COLO668 (cell line): ENCODE measurements around the gene TYMP.

Source experiments
- DNase-seq: peaks from one replicate; lab custom pipeline; 2025; ENCODE audit not compliant: unreplicated experiment; lab: John Stamatoyannopoulos, UW

Gene TYMP

DNA sequence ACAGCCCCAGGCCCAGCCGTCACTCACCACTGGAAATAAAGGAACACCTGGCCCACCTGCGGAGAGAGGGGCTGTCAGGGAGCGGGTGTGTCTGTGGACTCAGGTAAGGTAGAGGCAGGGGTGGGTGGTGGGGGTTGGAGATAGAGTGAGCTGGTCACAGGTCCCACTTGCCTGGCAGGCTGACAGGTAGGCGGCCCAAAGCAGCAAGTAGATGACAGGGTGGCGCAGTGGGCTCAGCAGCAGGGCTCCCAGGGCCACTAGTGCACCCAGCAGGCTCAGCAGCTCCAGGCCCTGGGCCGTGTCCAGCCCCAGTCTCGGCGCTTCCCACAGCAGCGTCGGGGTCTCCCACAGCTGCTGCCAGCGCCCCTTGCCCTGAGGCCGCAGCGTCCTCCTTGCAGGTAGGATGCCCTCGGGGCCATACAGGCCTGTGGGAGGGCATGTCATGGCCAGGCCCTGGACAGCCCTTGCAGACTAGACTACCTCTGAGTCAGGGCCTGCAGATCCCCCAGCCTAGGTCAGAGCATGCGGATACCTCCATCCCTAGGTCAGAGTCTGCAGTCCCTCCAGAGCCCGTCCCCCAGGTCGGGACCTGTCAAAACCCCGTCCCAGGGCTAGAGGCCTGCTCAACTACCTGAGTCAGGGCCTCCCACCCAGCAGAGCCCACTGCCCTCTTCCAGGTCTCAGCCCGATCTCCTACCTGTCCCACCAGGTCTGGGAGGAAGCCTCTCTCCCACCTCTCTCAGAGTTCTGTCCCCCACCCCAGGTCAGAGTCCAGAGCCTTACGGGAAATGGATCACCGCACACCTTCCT lies 23.0 kb downstream of the TYMP start:
- DNase-seq: peak; percentile 89

DNA sequence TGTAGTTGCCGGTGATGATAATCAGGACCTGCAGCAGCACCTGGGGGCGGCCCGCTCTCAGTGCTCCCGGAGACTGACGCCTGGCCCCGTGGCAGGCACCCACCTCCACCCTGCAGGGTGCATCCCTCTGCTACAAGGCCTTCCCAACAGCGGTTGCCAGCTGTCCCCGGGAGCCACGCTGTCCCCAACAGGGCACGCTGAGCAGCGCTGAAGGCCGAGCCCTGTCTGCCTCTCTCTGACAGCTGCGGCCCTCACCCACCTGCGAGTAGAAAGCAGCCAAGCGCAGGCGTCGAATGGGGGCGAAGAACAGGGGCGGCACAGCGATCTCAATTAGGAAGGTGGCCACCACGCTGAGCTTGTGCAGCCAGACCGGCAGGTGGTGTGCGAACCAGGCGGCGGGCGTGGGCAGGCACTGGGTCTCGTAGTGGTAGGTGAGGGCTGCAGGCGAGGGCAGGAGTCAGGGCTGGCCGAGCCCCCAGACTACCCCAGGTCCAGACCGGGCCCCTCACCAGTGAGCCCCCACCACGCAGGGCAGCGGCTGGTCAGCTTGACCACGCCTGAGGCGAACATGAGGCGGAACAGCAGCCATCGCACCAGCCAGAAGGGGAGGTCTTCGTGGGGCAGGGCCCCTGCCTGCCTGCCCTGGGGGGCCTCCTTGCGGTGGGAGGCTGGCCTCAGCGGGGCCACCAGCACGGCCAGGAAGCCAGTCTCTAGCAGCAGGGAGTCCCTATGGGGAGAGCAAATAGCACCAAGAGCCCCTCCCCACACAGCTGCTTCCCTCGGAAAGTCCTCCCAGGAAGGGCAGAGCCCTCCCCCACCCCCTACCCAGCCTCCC lies 23.8 kb downstream of the TYMP start:
- DNase-seq: peak; percentile 67

DNA sequence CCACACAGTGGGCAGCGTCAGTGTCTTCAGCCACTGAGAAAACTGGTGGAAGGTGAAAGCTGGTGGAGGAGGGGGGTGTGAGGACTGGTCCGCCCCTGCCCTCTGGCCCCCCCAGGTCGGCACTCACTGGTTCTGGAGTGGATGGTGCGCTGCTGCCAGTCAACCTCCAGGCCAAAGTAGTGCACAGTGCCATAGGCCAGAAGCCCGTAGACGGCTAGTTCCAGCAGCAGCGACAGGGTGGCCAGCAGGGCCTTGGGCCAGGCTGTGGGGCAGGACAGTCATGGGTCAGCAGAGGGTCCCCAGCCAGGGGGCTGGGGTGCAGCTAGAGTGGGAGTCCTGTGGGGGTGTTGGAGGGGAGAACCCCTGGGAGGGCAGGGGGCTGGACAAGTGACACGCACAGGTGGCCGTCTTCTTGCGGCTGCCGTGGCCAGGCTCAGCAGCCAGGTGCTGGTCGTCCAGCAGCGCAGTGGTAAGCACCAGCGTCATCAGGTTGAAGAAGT lies 24.5 kb downstream of the TYMP start:
- no peak for DNase-seq

DNA sequence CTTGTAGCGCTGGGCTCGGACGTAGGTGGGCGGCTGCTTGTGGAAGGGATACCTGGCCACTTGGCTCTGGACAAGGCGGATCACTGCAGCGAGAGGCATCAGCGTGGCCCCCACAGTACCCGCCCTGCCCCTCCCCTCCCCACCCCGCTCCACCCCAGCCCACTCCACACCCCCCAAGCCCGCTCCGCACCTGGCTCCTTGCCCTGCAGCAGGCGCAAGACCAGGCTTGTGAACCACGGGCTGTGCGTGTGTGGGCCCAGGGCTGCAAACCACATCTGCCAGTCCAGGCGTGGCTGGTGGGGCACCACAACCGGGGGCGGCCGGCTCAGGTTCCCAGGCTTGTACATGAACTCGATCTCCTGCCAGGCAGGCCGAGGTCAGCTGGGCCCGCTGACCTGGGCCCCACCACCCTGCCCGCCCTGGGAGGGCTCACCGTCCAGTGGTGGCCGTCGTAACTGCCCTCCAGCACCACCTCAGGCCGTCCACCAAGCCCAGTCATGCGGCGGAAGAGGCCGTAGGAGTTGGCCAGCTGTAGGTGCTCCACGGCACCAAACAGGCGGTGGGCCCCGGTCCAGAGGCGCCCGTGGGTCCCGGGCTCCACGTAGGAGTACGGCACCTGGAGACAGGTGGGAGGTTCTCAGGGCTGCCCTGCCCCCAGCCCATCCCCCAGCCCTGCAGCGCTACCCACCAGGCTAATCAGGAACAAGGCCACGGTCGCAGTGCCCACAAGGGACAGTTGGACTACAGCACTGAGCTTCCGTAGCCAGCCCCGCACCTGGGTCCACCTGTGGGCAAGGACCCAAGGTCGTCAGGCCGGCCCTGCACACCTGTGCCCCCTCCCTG lies 25.2 kb downstream of the TYMP start:
- no peak for DNase-seq

- DNase-seq: no peak
These were observed 26.2 kb downstream of the TYMP start for GRCh38 chr22:50503475-50504145.

- no peak for DNase-seq
These were observed 27.0 kb downstream of the TYMP start for GRCh38 chr22:50502628-50503474.

GRCh38 chr22:50502096-50502495 lies 27.7 kb downstream of the TYMP start:
- DNase-seq: no peak

DNA sequence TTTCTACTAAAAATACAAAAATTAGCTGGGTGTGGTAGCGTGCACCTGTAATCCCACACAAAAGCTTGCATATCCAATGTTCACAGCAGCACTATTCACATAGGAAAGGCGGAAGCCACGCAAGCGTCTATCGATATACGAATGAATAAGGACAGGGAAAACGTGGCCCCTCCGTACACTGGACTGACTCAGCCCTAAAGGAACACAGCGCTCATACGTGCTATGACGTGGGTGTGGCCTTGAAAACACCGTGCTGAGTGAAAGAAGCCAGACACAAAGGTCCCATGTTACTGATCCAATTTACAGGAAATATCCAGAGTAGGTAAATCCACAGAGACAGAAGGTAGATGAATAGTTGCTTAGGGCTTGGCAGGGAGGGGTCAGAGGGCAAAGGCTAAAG lies 29.4 kb downstream of the TYMP start:
- no peak for DNase-seq

DNA sequence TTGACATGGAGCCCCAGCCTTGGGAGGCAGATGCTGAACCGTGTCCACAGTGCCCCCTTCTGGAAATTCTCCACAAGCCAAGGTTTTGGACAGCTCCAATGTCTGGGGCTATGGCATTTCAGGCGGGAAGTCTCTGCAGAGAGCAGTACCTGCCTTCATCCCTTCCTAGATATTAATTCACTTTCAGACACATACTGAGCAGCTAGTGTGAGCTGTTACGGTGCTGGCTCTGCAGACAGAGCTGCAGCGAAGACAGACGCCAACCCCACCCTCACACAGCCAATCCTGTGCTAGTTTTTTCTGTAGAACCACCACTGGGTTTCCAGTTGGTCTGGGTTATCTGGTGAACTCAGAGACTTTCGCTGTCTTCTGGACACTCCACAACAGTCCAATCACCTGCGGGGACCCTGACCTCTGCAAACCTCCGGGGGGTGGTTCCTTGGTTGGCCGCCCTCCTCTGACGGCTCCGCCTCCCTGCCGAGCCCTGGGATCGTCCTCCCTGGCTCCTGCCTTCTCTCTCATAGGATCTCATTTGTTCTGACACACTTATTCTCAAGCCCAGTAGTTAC lies 31.4 kb downstream of the TYMP start:
- peak; percentile 73 for DNase-seq

DNA sequence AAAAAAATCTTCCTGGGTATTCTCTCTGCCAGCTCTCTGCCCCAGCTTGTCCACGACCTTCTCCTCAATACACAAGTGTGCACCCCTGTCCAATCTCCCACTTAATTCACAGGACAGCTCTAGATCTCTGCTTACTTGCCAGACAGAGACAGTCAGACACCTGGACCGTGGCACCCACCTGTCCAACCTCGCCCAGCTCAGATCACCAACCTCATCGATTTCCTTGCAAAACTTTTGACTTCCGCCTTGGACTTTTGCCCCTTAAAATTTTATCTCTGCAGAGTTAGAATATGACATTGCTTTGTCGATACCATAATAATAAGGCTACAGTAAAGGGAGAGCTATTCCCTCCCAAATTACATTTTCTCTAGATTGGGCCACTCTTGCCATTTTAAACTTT lies 32.7 kb downstream of the TYMP start:
- no peak for DNase-seq

DNA sequence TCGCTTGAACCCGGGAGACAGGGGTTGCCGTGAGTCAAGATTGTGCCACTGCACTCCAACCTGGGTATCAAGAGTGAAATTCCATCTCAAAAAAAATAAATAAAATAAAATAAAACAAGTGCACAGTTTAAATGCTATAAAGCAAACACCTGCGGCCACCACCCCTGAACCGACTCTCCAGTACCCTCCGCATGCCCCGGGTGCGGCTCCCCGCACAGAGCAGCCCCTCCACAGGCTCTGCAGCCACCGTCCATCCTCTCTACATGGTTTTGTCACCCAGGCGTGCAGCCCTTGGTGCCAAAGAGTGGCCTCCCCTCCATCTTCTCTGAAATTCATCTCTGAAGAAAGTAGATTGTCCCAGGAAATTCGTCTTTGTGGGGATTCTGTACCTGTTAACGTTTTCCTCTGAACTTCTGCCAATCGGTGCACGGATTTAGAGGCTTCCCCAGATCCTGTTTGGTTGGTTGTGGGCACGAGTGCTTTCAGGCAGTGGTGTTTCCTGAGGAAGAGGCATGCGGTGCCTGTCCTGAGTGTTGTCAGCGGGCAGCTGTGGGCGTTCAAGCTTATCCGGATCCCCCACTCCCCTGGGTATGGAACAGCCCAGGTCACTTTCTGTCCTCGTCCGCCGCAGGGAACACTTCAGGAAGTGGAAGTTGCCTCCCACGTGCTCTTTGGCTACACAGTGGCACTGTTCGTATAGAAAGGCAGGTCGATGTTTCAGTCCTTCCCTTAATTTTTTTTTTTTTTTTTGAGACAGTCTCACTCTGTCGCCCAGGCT lies 39.1 kb downstream of the TYMP start:
- peak; percentile 49 for DNase-seq

- DNase-seq: no peak
These were observed 40.2 kb downstream of the TYMP start for GRCh38 chr22:50489363-50490243.

DNA sequence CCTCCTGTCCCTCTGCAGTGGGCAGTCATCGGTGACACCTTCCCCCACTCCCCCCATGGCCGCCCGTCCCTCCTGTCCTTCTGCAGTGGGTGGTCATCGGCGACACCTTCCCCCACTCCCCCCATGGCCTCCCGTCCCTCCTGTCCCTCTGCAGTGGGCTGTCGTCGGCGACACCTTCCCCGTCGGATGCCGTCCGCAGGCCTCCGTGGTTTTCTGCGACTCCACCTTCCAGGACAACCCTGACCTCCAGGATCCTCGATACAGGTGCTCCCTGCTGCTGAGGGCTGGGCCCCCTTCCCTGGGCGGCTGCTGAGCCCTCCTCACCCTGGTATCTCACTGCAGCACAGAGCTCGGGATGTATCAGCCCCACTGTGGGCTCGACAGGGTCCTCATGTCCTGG lies 40.9 kb downstream of the TYMP start:
- DNase-seq: no peak

DNA sequence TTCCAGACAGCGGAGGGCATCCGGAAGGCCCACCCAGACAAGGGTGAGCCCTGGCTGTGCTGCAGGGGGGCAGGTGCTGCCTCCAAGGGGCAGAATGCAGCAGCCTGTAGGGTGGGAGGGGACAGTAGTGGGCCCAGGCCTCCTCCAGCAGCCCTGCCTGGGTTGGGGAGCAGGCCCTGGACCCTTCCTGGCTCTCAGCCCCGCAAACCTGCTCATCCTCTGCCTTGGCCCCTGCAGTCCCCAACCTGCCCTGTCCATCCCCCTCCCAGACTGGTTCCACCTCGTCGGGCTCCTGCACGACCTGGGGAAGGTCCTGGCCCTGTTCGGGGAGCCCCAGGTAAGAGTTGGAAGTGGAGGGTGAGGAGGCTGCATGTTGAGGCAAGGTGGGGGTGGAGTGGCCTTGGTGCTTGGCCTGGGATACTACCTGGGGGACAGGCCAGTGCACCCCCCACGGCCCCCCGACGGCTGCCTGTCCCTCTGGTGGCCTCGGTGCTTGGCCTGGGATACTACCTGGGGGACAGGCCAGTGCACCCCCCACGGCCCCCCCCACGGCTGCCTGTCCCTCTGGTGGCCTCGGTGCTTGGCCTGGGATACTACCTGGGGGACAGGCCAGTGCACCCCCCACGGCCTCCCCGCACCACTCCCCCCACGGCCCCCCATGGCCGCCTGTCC lies 41.7 kb downstream of the TYMP start:
- DNase-seq: no peak

DNA sequence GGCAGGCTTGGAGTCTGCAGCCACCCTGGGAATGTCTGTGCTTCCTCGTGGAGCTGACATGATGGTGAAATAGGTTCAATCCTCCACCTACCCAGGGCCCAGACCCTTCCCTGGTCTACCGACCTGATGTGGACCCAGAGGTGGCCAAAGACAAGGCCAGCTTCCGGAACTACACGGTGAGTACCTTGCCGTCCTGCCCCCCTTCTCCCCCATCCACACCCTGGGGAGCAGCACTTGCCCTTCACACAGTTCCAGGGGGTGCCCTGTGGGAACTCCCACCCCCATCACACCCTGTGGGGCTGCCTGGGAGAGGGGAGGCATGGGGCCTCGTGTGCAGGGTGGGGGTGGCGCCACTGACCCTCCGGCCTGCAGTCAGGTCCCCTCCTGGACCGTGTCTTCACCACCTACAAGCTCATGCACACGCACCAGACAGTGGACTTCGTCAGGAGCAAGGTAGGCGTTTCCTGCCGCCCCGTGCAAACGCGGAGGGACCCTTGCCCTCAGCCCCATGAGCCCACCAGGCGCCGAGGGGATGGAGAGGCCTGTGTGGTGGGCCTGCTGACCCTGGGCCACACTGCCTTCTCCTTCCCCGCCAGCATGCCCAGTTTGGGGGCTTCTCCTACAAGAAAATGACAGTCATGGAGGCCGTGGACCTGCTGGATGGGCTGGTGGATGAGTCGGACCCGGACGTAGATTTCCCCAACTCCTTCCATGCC lies 42.4 kb downstream of the TYMP start:
- DNase-seq: no peak

DNA sequence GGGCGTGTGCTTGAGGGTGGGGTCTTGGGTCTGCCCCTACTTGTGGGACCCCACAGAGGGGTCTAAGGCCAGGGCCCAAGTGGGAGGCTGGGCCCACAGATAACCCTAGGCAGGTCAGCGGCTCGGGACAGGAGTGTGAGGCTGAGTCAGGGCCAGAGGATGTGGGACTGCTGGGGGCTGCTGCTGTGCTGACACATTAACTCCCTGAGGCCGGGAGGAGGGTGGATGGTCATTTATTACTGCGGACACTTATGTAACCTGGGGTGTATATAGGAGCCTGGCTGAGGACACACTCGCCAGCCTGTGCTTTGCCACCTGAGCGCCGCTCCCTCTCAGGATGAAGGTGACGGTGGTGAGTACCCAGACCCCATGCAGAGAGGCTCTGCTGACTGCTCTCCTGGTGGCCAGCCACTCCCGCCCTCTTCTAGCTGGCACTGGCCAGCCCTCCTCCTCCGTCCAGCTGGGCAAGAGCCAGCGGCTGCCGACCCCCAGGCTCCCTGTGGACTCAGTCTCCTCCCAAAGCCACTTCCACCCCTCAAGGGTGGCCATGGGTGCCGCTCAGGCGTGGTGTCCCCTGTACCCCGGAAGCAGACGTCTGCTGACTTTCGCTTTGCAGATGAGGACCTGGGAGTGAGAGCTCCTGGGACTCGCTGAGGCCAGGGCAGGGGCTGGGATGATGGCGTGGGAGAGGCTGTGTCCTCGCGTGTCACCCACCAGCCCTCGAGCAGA lies 43.1 kb downstream of the TYMP start, which contains the start of gene MIOX:
TSS of gene MIOX (plus strand) at position 299 of the 729 bp plus-strand sequence. CDS start at position 338, 39 bp downstream.
- no peak for DNase-seq
